ENCODE measurements around the gene ST6GAL1.

DNA sequence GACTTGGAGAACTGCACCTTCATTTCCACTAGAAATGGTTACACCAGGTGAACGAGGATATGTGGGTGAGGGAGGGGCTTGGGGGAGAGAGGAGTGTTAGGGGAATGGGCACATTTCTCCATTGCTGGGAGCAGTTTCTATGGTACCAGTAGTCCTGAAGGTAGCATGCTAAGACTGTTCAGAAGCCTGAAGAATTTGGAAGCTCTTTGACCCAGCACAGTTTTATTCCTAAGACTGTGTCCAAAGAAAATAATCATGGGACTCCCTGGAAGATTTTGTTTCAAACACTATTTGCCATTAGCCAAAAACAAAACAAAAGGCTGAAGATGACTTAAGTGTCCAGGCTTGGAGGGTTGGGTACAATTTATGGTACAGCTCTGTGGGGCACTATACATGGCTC is 32.1 kb downstream of the ST6GAL1 start:
- TF ChIP-seq, protein P1, sequence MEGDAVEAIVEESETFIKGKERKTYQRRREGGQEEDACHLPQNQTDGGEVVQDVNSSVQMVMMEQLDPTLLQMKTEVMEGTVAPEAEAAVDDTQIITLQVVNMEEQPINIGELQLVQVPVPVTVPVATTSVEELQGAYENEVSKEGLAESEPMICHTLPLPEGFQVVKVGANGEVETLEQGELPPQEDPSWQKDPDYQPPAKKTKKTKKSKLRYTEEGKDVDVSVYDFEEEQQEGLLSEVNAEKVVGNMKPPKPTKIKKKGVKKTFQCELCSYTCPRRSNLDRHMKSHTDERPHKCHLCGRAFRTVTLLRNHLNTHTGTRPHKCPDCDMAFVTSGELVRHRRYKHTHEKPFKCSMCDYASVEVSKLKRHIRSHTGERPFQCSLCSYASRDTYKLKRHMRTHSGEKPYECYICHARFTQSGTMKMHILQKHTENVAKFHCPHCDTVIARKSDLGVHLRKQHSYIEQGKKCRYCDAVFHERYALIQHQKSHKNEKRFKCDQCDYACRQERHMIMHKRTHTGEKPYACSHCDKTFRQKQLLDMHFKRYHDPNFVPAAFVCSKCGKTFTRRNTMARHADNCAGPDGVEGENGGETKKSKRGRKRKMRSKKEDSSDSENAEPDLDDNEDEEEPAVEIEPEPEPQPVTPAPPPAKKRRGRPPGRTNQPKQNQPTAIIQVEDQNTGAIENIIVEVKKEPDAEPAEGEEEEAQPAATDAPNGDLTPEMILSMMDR (IDR thresholded peaks at IDR 0.05), result no peak
- no peak for TF ChIP-seq POLR2A (IDR thresholded peaks at IDR 0.05)
